Activated naive CD8-positive, alpha-beta T cell treated with anti-CD3 and anti-CD28 coated beads, Interleukin-2, amount 50 U/mL, for 24 hours (primary cell): ENCODE measurements around the gene AFF3.
A peak's percentile ranks its signal among the peaks of the same experiment; 100 is the strongest.
"Not testable (repeated sequence)": the region's sequence is repeated elsewhere in the genome, so short reads cannot be mapped to it uniquely, and the experiment has no call there.

Experiments
- ATAC-seq: fragments of 150-1000 bp; cut with Tn5 transposase; one replicate; pipeline ENCODE4 v1.10.0; 2021
- DNase-seq: peaks from one replicate; pipeline ENCODE4 v3.0.0; 2021
- H3K27ac Mint-ChIP-seq: one replicate; pipeline ENCODE4 v1.8.0; 2021; ENCODE audit warnings: mild to moderate bottlenecking, mixed read lengths
- H3K27me3 Mint-ChIP-seq: one replicate; pipeline ENCODE4 v1.8.0; 2021; ENCODE audit warnings: mixed read lengths
- H3K36me3 Mint-ChIP-seq: one replicate; pipeline ENCODE4 v1.8.0; 2021; ENCODE audit warnings: low read depth, mixed read lengths
- H3K4me1 Mint-ChIP-seq: one replicate; pipeline ENCODE4 v1.8.0; 2021; ENCODE audit warnings: mixed read lengths
- H3K4me3 Mint-ChIP-seq: one replicate; pipeline ENCODE4 v1.8.0; 2021; ENCODE audit warnings: mild to moderate bottlenecking, moderate library complexity, mixed read lengths
- H3K9me3 Mint-ChIP-seq: one replicate; pipeline ENCODE4 v1.8.0; 2021; ENCODE audit warnings: mixed read lengths

AFF3 gene

DNA sequence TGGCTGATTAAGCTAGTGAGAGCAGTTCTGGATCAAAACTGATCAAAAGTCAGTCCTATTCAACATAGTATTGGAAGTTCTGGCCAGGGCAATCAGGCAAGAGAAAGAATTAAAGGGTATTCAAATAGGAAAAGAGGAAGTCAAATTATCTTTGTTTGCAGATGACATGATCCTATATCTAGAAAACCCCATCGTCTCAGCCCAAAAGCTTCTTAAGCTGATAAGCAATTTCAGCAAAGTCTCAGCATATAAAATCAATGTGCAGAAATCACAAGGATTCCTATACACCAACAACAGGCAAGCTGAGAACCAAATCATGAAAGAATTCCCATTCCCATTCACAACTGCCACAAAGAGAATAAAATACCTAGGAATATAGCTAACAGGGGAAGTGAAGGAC is 368.7 kb downstream of the AFF3 start:
- not testable (repeated sequence) for H3K36me3 Mint-ChIP-seq, H3K4me3 Mint-ChIP-seq, H3K27me3 Mint-ChIP-seq, H3K27ac Mint-ChIP-seq, DNase-seq, H3K4me1 Mint-ChIP-seq, ATAC-seq
- peaks cover 13% of the 10 kb centered on the region for H3K9me3 Mint-ChIP-seq

DNA sequence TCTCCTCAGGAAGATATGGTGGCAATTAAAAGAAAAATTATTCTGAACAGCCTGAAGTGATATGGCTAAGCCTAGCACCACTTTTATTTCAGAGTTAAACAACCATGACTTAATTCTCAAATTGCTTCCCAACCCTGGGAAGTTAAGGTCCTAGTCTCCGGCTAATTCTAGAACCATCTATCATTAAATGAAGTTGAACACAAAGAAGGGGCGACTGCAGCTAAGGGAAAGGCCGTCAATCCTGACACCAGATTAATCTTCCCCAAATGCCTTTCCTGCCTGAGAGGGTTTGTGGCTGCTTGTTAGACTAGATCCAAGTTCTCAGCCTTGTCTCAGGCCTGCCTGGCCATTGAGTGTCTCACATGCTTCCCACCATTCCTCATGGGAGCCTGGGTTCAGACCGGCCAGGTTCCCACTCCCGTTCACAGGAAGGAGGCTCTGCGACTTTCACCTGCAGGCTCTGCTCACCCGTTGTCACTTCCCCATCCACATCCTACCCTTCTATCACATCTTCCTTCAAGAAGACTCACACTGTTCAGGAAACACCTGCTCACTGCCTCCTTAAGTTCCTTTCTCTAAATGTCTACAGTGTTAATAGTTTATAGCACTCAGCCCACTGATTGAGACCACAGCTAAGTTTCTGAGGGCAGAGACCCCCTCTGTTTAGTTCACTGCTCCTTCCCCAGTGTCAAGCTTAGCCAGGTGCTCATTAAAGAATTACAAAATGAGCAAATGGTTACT is 369.6 kb downstream of the AFF3 start:
- H3K27ac Mint-ChIP-seq = no peak overlapping the region
- H3K9me3 Mint-ChIP-seq = peaks cover 9% of the 10 kb centered on the region
- no peak overlapping the region for H3K4me3 Mint-ChIP-seq
- ATAC-seq (no peak), DNase-seq (no peak)
- H3K27me3 Mint-ChIP-seq = peaks cover 4% of the 10 kb centered on the region
- no peaks in the 10 kb centered on the region for H3K36me3 Mint-ChIP-seq
- peaks cover 7% of the 10 kb centered on the region for H3K4me1 Mint-ChIP-seq

DNA sequence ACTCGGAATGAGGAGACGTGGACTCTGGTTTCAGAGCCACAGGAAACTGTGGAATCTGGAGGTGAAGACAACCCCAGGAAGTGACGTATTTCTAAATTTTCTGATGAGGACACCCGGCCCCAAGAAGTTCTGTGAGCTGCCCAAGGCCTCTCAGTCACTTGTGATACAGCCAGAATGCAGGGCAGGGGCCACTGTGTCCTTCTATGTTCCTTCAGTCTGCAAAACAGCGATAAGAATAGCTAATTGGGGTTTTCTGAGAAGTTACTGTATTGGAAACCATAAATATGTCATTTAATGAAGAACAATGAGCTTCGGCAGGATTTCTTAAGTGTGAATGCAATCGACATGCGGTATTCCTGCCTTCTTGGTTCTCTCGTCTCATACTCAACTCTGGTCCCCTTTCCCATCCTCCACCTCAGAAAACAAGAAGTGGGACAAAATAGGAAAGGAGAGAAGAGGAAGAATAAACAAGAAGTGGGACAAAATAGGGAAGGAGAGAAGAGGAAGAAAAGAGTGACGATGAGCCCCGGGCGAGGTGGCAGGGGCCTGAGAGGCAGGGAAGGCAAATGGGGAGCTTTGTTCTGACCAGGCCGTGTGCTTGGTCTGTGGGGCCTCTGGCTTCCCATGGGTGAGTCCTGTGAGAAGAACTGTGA is 370.6 kb downstream of the AFF3 start:
- H3K4me3 Mint-ChIP-seq = no peak overlapping the region
- DNase-seq = no peak
- H3K27me3 Mint-ChIP-seq = peaks cover 4% of the 10 kb centered on the region
- H3K36me3 Mint-ChIP-seq = no peaks in the 10 kb centered on the region
- no peak for ATAC-seq
- peaks cover 9% of the 10 kb centered on the region for H3K9me3 Mint-ChIP-seq
- peaks cover 7% of the 10 kb centered on the region for H3K4me1 Mint-ChIP-seq
- H3K27ac Mint-ChIP-seq = peak overlapping the region; percentile 48

DNA sequence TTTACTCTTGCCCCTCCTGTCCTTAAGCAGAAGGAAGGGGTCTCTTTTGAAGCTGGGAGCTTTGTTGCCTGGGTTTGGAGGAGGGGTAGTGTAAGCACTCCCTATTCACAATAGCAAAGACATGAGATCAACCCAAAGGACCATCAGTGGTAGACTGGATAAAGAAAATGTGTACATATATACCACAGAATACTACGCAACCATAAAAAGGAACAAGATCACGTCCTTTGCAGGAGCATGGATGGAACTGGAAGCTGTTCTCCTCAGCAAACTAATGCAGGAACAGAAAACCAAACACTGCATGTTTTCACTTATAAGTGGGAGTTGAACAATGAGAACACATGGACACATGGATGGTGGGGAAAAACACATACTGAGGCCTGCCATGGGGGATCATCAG is 371.5 kb downstream of the AFF3 start:
- Mint-ChIP-seq H3K9me3 (peaks cover 9% of the 10 kb centered on the region), H3K4me3 (no peak overlapping the region), H3K4me1 (peaks cover 7% of the 10 kb centered on the region), H3K27me3 (peaks cover 4% of the 10 kb centered on the region), H3K36me3 (no peaks in the 10 kb centered on the region), H3K27ac (no peak overlapping the region)
- no peak for DNase-seq
- no peak for ATAC-seq

DNA sequence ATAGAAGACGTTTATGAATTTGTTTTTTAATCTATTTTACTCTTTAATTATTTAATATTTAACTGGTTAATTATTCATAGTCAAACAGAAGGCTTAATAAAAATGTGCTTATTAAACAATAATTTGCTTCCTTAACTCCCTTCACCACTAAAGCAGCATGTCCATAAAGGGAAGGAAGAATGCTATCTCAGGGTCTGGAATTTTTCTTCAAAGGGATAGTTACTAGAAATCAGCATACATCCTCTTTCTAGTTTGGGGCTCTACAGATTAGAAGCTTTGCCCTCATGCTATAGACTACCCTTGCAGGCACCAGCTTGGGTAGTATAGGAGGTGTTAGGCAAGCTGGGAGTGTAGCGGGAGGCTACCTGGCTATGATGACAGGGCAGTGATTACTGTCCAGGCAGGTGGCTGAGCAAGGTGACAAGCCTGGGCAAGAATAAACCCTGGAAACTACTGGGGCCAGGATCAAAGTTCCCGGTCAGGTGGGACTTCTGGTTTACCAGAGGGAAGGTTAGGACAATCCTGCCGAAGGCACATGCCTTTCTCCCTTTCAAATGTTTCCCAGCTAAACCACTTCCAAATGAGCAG is 376.6 kb downstream of the AFF3 start:
- Mint-ChIP-seq H3K4me3 (no peak overlapping the region), H3K27me3 (no peaks in the 10 kb centered on the region), H3K36me3 (no peaks in the 10 kb centered on the region), H3K9me3 (peaks cover 9% of the 10 kb centered on the region), H3K4me1 (no peaks in the 10 kb centered on the region), H3K27ac (no peak overlapping the region)
- DNase-seq (no peak), ATAC-seq (no peak)

DNA sequence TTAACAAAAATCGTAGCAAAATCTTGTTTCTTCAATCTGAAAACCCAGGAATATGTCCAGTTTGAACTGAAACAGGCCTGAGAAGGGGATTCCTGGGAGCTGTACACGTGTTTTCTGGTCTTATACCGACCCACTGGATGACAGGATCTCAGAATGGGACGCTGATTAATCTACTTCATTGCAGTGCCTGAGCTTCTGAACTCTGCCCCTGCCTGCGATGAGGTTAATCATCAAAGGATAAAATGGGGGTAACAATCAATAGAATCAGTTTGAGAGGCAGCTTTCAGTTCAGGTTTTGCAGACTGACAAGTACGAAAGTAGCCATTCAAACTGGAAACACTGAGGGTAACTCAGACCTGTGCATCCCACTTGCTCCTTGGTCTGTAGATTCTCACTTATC is 378.6 kb downstream of the AFF3 start:
- no peak for ATAC-seq

DNA sequence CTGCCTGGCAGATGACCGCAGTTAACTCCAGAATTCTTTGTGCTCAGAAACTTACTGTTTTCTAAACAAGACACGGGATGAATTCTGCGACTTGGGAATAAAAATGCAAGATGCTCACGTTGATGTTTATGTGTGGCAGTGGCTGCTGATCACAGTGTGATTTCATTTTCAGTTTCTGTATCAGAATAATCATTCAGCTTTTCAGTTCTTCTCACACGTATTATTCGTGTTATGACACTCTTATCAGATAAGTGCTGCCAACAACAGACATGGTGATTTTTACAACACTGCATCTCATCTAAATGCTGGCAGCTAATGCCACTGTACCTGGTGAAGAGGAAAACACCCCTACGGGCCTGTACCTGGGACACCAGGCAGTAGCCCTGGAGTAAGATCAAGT is 379.7 kb downstream of the AFF3 start:
- Mint-ChIP-seq H3K36me3 (no peaks in the 10 kb centered on the region), H3K27ac (no peak overlapping the region), H3K27me3 (no peaks in the 10 kb centered on the region), H3K4me1 (no peaks in the 10 kb centered on the region), H3K9me3 (no peaks in the 10 kb centered on the region), H3K4me3 (no peak overlapping the region)
- ATAC-seq (no peak), DNase-seq (no peak)

More for the DNA sequence above, 378.6 kb downstream of the AFF3 start:
- Mint-ChIP-seq H3K4me3 (no peak overlapping the region), H3K9me3 (peaks cover 1% of the 10 kb centered on the region), H3K4me1 (no peaks in the 10 kb centered on the region), H3K27ac (no peak overlapping the region), H3K36me3 (no peaks in the 10 kb centered on the region), H3K27me3 (no peaks in the 10 kb centered on the region)
- DNase-seq = no peak

DNA sequence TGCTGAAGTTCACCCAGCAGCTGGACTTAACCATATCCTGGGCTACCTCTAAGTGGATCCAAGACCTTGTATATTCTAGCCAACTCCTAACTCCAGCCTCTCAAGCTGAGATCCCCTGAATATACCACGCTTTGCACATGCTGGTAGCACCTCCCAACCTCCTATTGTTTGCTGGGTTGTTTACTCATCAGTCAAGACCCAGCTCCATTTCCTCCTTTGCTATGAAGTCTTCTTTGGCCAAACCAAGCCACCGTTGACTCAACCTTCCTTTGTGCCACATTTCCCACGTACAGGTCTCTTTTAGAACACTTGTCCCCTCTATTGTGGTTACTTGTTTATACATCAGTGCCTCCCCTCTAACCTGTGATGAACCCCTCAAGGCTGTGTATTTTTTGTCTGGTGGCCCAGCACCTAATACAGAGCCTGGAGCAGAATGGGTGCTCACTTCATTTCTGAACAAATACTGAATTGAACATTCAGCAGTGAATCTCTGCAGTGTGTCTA is 384.7 kb downstream of the AFF3 start:
- DNase-seq (no peak), ATAC-seq (no peak)
- H3K27ac Mint-ChIP-seq = no peak overlapping the region
- no peaks in the 10 kb centered on the region for H3K4me1 Mint-ChIP-seq
- no peaks in the 10 kb centered on the region for H3K36me3 Mint-ChIP-seq
- H3K27me3 Mint-ChIP-seq = no peaks in the 10 kb centered on the region
- no peak overlapping the region for H3K4me3 Mint-ChIP-seq
- no peaks in the 10 kb centered on the region for H3K9me3 Mint-ChIP-seq

DNA sequence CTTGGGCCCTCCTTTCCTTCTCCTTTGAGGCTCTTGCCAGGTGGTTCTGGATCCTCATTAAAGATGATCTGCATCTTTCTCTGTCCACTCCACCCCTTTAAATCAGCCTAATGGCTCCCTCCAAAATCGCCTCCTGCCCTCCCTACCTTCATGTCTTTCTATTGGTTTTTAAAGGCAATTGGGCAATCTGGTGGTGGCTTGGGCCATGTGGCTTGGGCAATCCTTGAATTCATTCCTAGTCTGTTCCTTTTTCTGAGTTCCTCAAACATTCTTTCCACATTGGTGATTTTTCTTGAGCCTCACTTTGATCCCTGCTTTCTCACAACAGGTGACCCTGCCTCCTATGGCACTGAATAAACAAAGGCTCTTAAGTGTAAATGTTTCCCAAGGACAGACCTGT is 386.3 kb downstream of the AFF3 start:
- ATAC-seq = no peak
- H3K4me3 Mint-ChIP-seq = no peak overlapping the region
- no peak for DNase-seq
- no peaks in the 10 kb centered on the region for H3K36me3 Mint-ChIP-seq
- no peaks in the 10 kb centered on the region for H3K4me1 Mint-ChIP-seq
- no peak overlapping the region for H3K27ac Mint-ChIP-seq
- H3K9me3 Mint-ChIP-seq = no peaks in the 10 kb centered on the region
- no peaks in the 10 kb centered on the region for H3K27me3 Mint-ChIP-seq

DNA sequence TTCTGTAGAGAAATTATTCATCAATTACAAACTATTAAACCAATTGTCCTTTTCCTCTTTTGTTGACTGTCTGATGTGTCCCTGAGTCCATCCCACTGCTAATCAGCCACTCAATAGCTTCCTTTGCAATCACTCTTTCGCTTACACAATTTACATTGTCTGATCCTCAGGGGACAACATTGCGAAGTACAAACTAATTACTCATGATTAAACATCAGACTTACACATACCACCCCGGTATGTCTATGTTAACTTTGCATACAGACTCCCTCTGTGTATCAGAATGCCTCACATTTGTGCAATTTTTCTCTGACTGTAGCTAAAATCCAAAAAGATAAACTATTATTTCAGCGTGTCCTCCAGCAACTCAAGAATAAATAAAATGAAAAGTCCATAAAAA is 388.2 kb downstream of the AFF3 start:
- no peak for DNase-seq
- Mint-ChIP-seq H3K27me3 (no peaks in the 10 kb centered on the region), H3K4me3 (no peak overlapping the region), H3K9me3 (no peaks in the 10 kb centered on the region), H3K36me3 (no peaks in the 10 kb centered on the region), H3K4me1 (no peaks in the 10 kb centered on the region), H3K27ac (no peak overlapping the region)
- no peak for ATAC-seq

DNA sequence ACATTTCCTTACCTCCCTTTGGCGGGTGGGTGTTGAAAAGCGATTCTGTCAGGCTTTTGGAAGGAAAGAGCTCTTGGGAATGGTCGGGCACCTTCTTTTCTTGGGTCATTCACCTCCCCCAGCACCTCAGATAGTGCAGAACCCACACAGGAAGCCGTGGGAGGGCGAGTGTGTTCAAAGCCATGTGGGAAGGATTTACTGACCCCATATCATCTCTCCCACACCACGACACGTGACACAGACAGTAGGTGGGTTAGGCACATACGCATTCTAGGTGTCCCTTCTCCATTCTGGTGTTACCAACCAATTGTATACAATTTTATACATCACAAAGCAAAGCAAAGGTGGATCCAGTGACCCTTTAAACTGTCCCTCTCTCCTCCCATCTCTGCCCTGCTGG is 388.9 kb downstream of the AFF3 start:
- H3K9me3 Mint-ChIP-seq = no peaks in the 10 kb centered on the region
- no peaks in the 10 kb centered on the region for H3K27me3 Mint-ChIP-seq
- no peaks in the 10 kb centered on the region for H3K4me1 Mint-ChIP-seq
- ATAC-seq = no peak
- no peak for DNase-seq
- H3K27ac Mint-ChIP-seq = no peak overlapping the region
- no peaks in the 10 kb centered on the region for H3K36me3 Mint-ChIP-seq
- H3K4me3 Mint-ChIP-seq = no peak overlapping the region

DNA sequence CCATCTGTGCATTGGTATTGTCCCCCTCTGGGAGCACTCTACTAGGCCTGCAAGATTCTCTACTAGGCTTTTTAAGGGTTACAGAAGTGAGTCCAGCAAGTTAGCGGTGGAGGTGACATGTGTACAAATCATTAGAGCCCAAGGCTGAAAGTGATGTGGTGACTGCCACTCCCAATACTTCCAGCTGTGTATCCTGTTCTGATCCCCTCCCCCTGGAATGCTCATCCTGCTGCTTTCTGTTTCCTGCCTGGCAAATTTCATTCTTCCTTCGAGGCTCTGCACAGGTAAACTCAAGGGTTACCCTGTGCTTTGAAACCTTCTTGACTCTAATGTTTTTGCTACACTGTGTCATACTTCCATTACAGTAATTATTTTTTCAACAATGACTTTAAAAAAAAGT is 394.0 kb downstream of the AFF3 start:
- ATAC-seq (no peak), DNase-seq (no peak)
- Mint-ChIP-seq H3K4me1 (no peaks in the 10 kb centered on the region), H3K27me3 (no peaks in the 10 kb centered on the region), H3K9me3 (no peaks in the 10 kb centered on the region), H3K27ac (no peak overlapping the region), H3K36me3 (no peaks in the 10 kb centered on the region), H3K4me3 (no peak overlapping the region)

DNA sequence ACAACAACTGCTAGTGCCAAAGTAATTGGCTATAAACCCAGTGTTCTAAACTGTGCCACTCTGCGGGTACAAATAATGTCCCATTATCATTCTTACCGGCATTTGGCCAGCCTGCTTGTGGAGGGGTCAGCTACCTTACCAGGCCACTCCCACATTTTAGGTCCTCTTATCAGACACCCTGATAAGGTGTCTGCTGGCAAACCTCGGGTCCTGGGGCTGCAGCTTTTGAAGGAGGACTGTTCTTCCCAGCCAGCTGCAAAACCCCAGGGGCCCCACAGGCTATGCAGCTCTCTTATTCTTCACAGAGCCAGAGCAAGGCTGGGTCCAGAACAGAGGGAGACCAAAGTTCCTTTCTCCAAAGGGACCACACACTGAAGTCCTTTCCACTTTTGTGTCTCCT is 394.5 kb downstream of the AFF3 start:
- H3K4me3 Mint-ChIP-seq = no peak overlapping the region
- no peaks in the 10 kb centered on the region for H3K27me3 Mint-ChIP-seq
- ATAC-seq (no peak), DNase-seq (no peak)
- no peaks in the 10 kb centered on the region for H3K4me1 Mint-ChIP-seq
- H3K36me3 Mint-ChIP-seq = peaks cover 3% of the 10 kb centered on the region
- no peak overlapping the region for H3K27ac Mint-ChIP-seq
- peaks cover under 1% of the 10 kb centered on the region for H3K9me3 Mint-ChIP-seq

DNA sequence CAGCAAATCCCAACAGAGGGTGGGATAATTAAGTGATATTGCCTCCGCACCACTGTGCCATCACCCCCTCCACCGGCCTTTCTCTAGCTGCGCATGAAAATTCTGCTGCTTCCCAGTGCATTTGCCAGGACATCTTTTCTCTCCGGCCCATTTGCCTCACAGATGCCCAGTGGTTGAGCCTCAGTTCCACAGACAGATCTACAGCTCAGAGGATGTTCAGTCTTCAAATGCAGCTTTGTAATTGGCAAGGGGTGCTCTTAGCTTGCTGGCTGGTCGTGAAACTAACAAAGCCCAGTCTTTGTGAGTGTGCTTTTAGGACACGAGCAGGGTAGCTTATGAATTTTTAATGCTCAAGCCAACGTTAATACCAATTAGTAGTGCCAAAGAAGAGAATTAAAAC is 399.2 kb downstream of the AFF3 start:
- H3K27me3 Mint-ChIP-seq = no peaks in the 10 kb centered on the region
- DNase-seq (no peak), ATAC-seq (no peak)
- H3K36me3 Mint-ChIP-seq = peaks cover 8% of the 10 kb centered on the region
- no peak overlapping the region for H3K27ac Mint-ChIP-seq
- no peaks in the 10 kb centered on the region for H3K4me1 Mint-ChIP-seq
- H3K4me3 Mint-ChIP-seq = no peak overlapping the region
- H3K9me3 Mint-ChIP-seq = peaks cover 6% of the 10 kb centered on the region

DNA sequence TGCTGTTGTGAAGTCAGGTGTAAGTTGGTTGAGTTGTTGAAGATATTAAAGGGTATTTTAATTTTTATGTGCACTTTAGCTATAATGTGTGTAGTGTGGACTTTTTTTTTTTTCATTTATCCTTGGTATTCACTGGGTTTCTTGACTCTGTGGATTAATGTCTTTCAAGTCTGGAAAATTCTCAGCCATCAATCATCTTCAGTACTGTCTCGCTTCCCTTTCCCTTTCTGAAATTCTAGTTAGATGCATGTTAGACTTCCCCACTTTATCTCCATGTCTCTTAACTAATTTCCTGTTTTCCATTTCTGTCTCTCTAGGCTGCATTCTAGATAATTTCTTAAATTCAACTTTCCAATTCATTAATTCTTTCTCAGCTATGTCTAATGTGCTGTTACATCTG is 404.9 kb downstream of the AFF3 start:
- no peak overlapping the region for H3K27ac Mint-ChIP-seq
- H3K27me3 Mint-ChIP-seq = peaks cover 2% of the 10 kb centered on the region
- H3K36me3 Mint-ChIP-seq = peaks cover 4% of the 10 kb centered on the region
- ATAC-seq (no peak), DNase-seq (no peak)
- no peaks in the 10 kb centered on the region for H3K4me1 Mint-ChIP-seq
- H3K9me3 Mint-ChIP-seq = peaks cover 2% of the 10 kb centered on the region
- H3K4me3 Mint-ChIP-seq = no peak overlapping the region
